A673 (cell line): Measurements from ENCODE around the gene STT3A.

Experiments
- EZH2 ChIP-seq: fragments of 200-600 bp; sonication (generic); IDR thresholded peaks from 2 replicates; pipeline ENCODE4 v1.6.1; 2017; ENCODE audit warnings: borderline replicate concordance, low read depth, mild to moderate bottlenecking, mixed read lengths, antibody characterized with exemption, low read length; ENCODE audit not compliant: poor library complexity, severe bottlenecking
- TF ChIP-seq, protein P1 (sequence below): fragments of 300-800, 200-600 bp; sonication (generic); conservative IDR thresholded peaks from 2 replicates; pipeline ENCODE4 v1.5.1; 2017; ENCODE audit warnings: low read depth, mild to moderate bottlenecking, antibody characterized with exemption, low read length, moderate library complexity, mixed read lengths

DNA sequence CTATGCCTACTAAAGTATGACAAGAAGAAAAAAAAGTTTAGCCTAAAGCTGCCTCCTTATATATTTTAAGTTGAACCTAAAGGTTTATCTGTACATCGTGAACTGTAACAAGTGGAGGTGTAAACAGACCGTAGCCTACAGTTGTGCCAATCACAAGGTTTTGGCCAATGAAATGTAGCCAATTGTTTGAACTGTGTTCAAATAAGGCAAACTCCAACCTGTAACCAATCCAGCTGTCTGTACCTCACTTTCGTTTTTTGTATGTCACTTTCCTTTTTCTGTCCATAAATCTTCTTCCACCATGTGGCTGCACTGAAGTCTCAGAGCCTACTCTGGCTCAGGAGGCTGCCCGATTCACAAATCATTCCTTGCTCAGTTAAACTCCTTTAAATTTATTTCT, 30.2 kb upstream of the STT3A start:
- TF ChIP-seq, protein P1, sequence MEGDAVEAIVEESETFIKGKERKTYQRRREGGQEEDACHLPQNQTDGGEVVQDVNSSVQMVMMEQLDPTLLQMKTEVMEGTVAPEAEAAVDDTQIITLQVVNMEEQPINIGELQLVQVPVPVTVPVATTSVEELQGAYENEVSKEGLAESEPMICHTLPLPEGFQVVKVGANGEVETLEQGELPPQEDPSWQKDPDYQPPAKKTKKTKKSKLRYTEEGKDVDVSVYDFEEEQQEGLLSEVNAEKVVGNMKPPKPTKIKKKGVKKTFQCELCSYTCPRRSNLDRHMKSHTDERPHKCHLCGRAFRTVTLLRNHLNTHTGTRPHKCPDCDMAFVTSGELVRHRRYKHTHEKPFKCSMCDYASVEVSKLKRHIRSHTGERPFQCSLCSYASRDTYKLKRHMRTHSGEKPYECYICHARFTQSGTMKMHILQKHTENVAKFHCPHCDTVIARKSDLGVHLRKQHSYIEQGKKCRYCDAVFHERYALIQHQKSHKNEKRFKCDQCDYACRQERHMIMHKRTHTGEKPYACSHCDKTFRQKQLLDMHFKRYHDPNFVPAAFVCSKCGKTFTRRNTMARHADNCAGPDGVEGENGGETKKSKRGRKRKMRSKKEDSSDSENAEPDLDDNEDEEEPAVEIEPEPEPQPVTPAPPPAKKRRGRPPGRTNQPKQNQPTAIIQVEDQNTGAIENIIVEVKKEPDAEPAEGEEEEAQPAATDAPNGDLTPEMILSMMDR: no peak
- no peak for TF ChIP-seq EZH2
